ENCODE data around the gene PCDH15.
"Not testable (repeated sequence)": the region's sequence is repeated elsewhere in the genome, so short reads cannot be mapped to it uniquely, and the experiment has no call there.

PCDH15 gene

GRCh38 chr10:54531296-54531695 is 269.7 kb downstream of the PCDH15 start:
- DNase-seq = no peak

GRCh38 chr10:54530299-54530698 is 270.7 kb downstream of the PCDH15 start:
- no peak for DNase-seq

GRCh38 chr10:54525816-54526215 is 275.2 kb downstream of the PCDH15 start:
- DNase-seq = no peak

- DNase-seq = not testable (repeated sequence)
Observed at GRCh38 chr10:54515244-54515643, 285.8 kb downstream of the PCDH15 start.

- no peak for DNase-seq
Observed at GRCh38 chr10:54503863-54504262, 297.2 kb downstream of the PCDH15 start.

GRCh38 chr10:54501929-54502328 is 299.1 kb downstream of the PCDH15 start:
- no peak for DNase-seq

GRCh38 chr10:54496852-54497251 is 304.2 kb downstream of the PCDH15 start:
- DNase-seq = no peak

- no peak for DNase-seq
Observed at GRCh38 chr10:54487743-54488142, 313.3 kb downstream of the PCDH15 start.

GRCh38 chr10:54485971-54486370 is 315.1 kb downstream of the PCDH15 start:
- DNase-seq = no peak

GRCh38 chr10:54484186-54484585 is 316.8 kb downstream of the PCDH15 start:
- DNase-seq = no peak

GRCh38 chr10:54478601-54479000 is 322.4 kb downstream of the PCDH15 start:
- no peak for DNase-seq

- DNase-seq = no peak
Observed at GRCh38 chr10:54477738-54478137, 323.3 kb downstream of the PCDH15 start.

- no peak for DNase-seq
Observed at GRCh38 chr10:54470324-54470631, 330.8 kb downstream of the PCDH15 start.

- DNase-seq = no peak
Observed at GRCh38 chr10:54469587-54470323, 331.3 kb downstream of the PCDH15 start.

GRCh38 chr10:54454271-54454670 is 346.8 kb downstream of the PCDH15 start:
- no peak for DNase-seq

GRCh38 chr10:54449056-54449455 is 352.0 kb downstream of the PCDH15 start:
- DNase-seq = no peak

GRCh38 chr10:54444170-54444569 is 356.9 kb downstream of the PCDH15 start:
- no peak for DNase-seq

- DNase-seq = no peak
Observed at GRCh38 chr10:54441275-54441674, 359.8 kb downstream of the PCDH15 start.

- DNase-seq = no peak
Observed at GRCh38 chr10:54434782-54435181, 366.2 kb downstream of the PCDH15 start.

- DNase-seq = no peak
Observed at GRCh38 chr10:54415483-54415882, 385.5 kb downstream of the PCDH15 start.

- DNase-seq = no peak
Observed at GRCh38 chr10:54402576-54402975, 398.5 kb downstream of the PCDH15 start.

GRCh38 chr10:54396031-54396430 is 405.0 kb downstream of the PCDH15 start:
- no peak for DNase-seq

GRCh38 chr10:54394598-54394997 is 406.4 kb downstream of the PCDH15 start:
- DNase-seq = not testable (repeated sequence)

GRCh38 chr10:54372179-54372578 is 428.9 kb downstream of the PCDH15 start:
- DNase-seq = no peak

GRCh38 chr10:54368984-54369383 is 432.0 kb downstream of the PCDH15 start:
- DNase-seq = no peak
